GM13976 (cell line): Measurements from ENCODE around the gene POLR2J.

Source experiments
- DNase-seq: peaks from one replicate; pipeline ENCODE4 v3.0.0; 2012; ENCODE audit warnings: low spot score
- CTCF ChIP-seq: IDR thresholded peaks from 2 replicates; pipeline ENCODE4 v1.5.1; 2012; ENCODE audit warnings: borderline replicate concordance, mild to moderate bottlenecking; ENCODE audit not compliant: insufficient read depth; ENCODE audit errors: extremely low read depth, missing control alignments, control extremely low read depth
- in situ Hi-C: fragments of 300-500 bp; cut with MboI; formaldehyde crosslinking; loops from one replicate; pipeline ENCODE4 v1.12.0; 2022; ENCODE audit warnings: low sequenced_read_pairs, mixed read lengths, inconsistent platforms; ENCODE audit not compliant: unreplicated experiment

Gene POLR2J

GRCh38 chr7:102468478-102469350 lies 10.0 kb downstream of the POLR2J start:
- in situ Hi-C loops: loop anchor here (5.0 kb wide), 1 partner anchor 56 kb away; no protein-coding TSS in a partner anchor
- no peak for TF ChIP-seq CTCF
- DNase-seq: no peak

GRCh38 chr7:102467581-102468477 lies 10.9 kb downstream of the POLR2J start:
- TF ChIP-seq CTCF: no peak
- DNase-seq: no peak
- in situ Hi-C loops: loop anchor here (5.0 kb wide), 1 partner anchor 56 kb away; no protein-coding TSS in a partner anchor

- in situ Hi-C loops: loop anchor here (5.0 kb wide), 1 partner anchor 54 kb away; no protein-coding TSS in a partner anchor
- TF ChIP-seq CTCF: no peak
- no peak for DNase-seq
Measured at GRCh38 chr7:102466097-102466496, 12.6 kb downstream of the POLR2J start.

GRCh38 chr7:102464577-102465280 lies 14.0 kb downstream of the POLR2J start, which contains the start of the genes ALKBH4 and LRWD1:
TSS of gene ALKBH4 (minus strand) at chr7:102464863. CDS start at chr7:102464836, 27 bp downstream.
TSS of gene LRWD1 (plus strand) at chr7:102464984. CDS start at chr7:102465081, 97 bp downstream.
- TF ChIP-seq CTCF: no peak
- DNase-seq: peak; percentile 100
- in situ Hi-C loops: loop anchor here (5.0 kb wide), 1 partner anchor 52 kb away; no protein-coding TSS in a partner anchor

GRCh38 chr7:102463841-102464576 lies 14.7 kb downstream of the POLR2J start:
- in situ Hi-C loops: no loop called here
- TF ChIP-seq CTCF: no peak
- DNase-seq: no peak
